ENCODE measurements around the gene PCYOX1L.

The PCYOX1L gene

GRCh38 chr5:149355688-149356087 is 2.2 kb upstream of the PCYOX1L start:
- ATAC-seq: no peak
- TF ChIP-seq TSHZ2 (CRISPR knock-in tag; IDR thresholded peaks at IDR 0.05) (no peak), ZNF565 (CRISPR knock-in tag; conservative IDR thresholded peaks at IDR 0.05; ENCODE audit: low read depth) (no peak), PPARA (CRISPR knock-in tag; IDR thresholded peaks at IDR 0.05; ENCODE audit: borderline replicate concordance) (no peak), GLIS3 (CRISPR knock-in tag; IDR thresholded peaks at IDR 0.05) (no peak), TCF4 (CRISPR knock-in tag; IDR thresholded peaks at IDR 0.05; ENCODE audit: borderline replicate concordance) (no peak), ZNF70 (CRISPR knock-in tag; IDR thresholded peaks at IDR 0.05) (no peak), BACH2 (CRISPR knock-in tag; IDR thresholded peaks at IDR 0.05; ENCODE audit: borderline replicate concordance) (no peak), CSRNP3 (CRISPR knock-in tag; IDR thresholded peaks at IDR 0.05) (no peak), ISL1 (CRISPR knock-in tag; IDR thresholded peaks at IDR 0.05) (no peak)

GRCh38 chr5:149356391-149356790 is 1.5 kb upstream of the PCYOX1L start:
- TF ChIP-seq ARNTL (CRISPR knock-in tag; IDR thresholded peaks at IDR 0.05; ENCODE audit: borderline replicate concordance, low read depth) (no peak), PATZ1 (CRISPR knock-in tag; IDR thresholded peaks at IDR 0.05; ENCODE audit: borderline replicate concordance) (no peak), ZFP3 (CRISPR knock-in tag; IDR thresholded peaks at IDR 0.05) (no peak), BACH2 (CRISPR knock-in tag; IDR thresholded peaks at IDR 0.05; ENCODE audit: borderline replicate concordance) (no peak), CREB5 (CRISPR knock-in tag; IDR thresholded peaks at IDR 0.05; ENCODE audit: low read depth) (no peak)
- no peak for ATAC-seq

GRCh38 chr5:149358294-149358651 is 427 bp downstream of the PCYOX1L start:
- peak; percentile 59 for ATAC-seq
- TF ChIP-seq BACH2 (CRISPR knock-in tag; IDR thresholded peaks at IDR 0.05; ENCODE audit: borderline replicate concordance) (no peak), CSRNP3 (CRISPR knock-in tag; IDR thresholded peaks at IDR 0.05) (no peak), TOX (CRISPR knock-in tag; IDR thresholded peaks at IDR 0.05; ENCODE audit: borderline replicate concordance) (no peak), TSHZ2 (CRISPR knock-in tag; IDR thresholded peaks at IDR 0.05) (no peak), PATZ1 (CRISPR knock-in tag; IDR thresholded peaks at IDR 0.05; ENCODE audit: borderline replicate concordance) (no peak), GLIS3 (CRISPR knock-in tag; IDR thresholded peaks at IDR 0.05) (no peak), CSDC2 (CRISPR knock-in tag; IDR thresholded peaks at IDR 0.05) (no peak), ESRRG (CRISPR knock-in tag; IDR thresholded peaks at IDR 0.05) (no peak), ARNTL (CRISPR knock-in tag; IDR thresholded peaks at IDR 0.05; ENCODE audit: borderline replicate concordance, low read depth) (no peak)

Data from SK-N-SH treated with all-trans-retinoic acid at 6 μM for 48 hours (cell line).